K562 (cell line): ENCODE data around the gene KARS1. TPM values are rescaled to one million over a fixed set of nuclear protein-coding genes. Genes with fewer than 3 reads are reported as not detected.
A peak's percentile ranks its signal among the peaks of the same experiment; 100 is the strongest.

Source experiments
- BRD9 ChIP-seq: fragments of 450-650 bp; IDR thresholded peaks from 2 replicates; pipeline ENCODE4 v1.6.1; 2018; ENCODE audit warnings: low read depth; ENCODE audit not compliant: partially characterized antibody
- DDX20 ChIP-seq: fragments of 450-650 bp; IDR thresholded peaks from 2 replicates; pipeline ENCODE4 v1.6.1; 2016; ENCODE audit warnings: missing genetic modification characterization, low read depth, mild to moderate bottlenecking, missing compliant biosample characterization, moderate library complexity
- E2F1 ChIP-seq: sonication (generic); formaldehyde crosslinking; IDR thresholded peaks from 2 replicates; pipeline ENCODE4 v1.8.1; 2023; ENCODE audit warnings: mild to moderate bottlenecking, missing genetic modification reagents, moderate library complexity
- HDAC6 ChIP-seq: IDR thresholded peaks from 2 replicates; pipeline ENCODE4 v1.6.1; 2012; ENCODE audit warnings: low read depth, mild to moderate bottlenecking, control low read depth, inconsistent platforms, low read length, moderate library complexity
- MCM2 ChIP-seq: fragments of 450-650 bp; IDR thresholded peaks from 2 replicates; pipeline ENCODE4 v1.6.1; 2017; ENCODE audit warnings: low read depth, mild to moderate bottlenecking
- NFIC ChIP-seq: fragments of 450-650 bp; IDR thresholded peaks from 2 replicates; pipeline ENCODE4 v1.6.1; 2017; ENCODE audit warnings: mild to moderate bottlenecking, inconsistent platforms
- NR2C1 ChIP-seq, 2 experiments: fragments of 450-650 bp; IDR thresholded peaks; 2 replicates each; pipeline ENCODE4 v1.6.1; 2017; ENCODE audit warnings: mild to moderate bottlenecking in 2 of 2, antibody characterized with exemption in 1 of 2, inconsistent platforms in 1 of 2, missing compliant biosample characterization in 1 of 2, missing genetic modification characterization in 1 of 2
- STAT5A ChIP-seq: IDR thresholded peaks from 2 replicates; pipeline ENCODE4 v1.6.1; 2012; ENCODE audit warnings: low read length, inconsistent platforms, borderline replicate concordance
- STAT6 ChIP-seq: sonication (generic); formaldehyde crosslinking; IDR thresholded peaks from 2 replicates; pipeline ENCODE4 v1.8.1; 2023; ENCODE audit warnings: mild to moderate bottlenecking, missing genetic modification reagents
- TAF7 ChIP-seq: fragments of 450-650 bp; IDR thresholded peaks from 2 replicates; pipeline ENCODE4 v1.6.1; 2016; ENCODE audit warnings: missing genetic modification characterization, missing compliant biosample characterization
- TAF9B ChIP-seq: fragments of 450-650 bp; IDR thresholded peaks from 2 replicates; pipeline ENCODE4 v1.6.1; 2018; ENCODE audit warnings: mild to moderate bottlenecking; ENCODE audit not compliant: partially characterized antibody
- TCFL5 ChIP-seq: fragments of 250-450 bp; sonication (Bioruptor Pico); conservative IDR thresholded peaks from 2 replicates; pipeline ENCODE4 v1.6.1; 2021; ENCODE audit warnings: mild to moderate bottlenecking, moderate library complexity, matching md5 sums
- THRA ChIP-seq: fragments of 450-650 bp; IDR thresholded peaks from 2 replicates; pipeline ENCODE4 v1.6.1; 2017; ENCODE audit warnings: mild to moderate bottlenecking, moderate library complexity
- UBTF ChIP-seq, 2 experiments: IDR thresholded peaks; 2 replicates each; pipeline ENCODE4 v1.6.1; 2012; ENCODE audit warnings: improper control_type of control experiment in 2 of 2, low read depth in 2 of 2, low read length in 2 of 2, borderline replicate concordance in 1 of 2
- ZEB2 ChIP-seq: fragments of 450-650 bp; IDR thresholded peaks from 2 replicates; pipeline ENCODE4 v1.6.1; 2016
- ZKSCAN8 ChIP-seq: fragments of 200-800 bp; sonication (Bioruptor generic); IDR thresholded peaks from 2 replicates; pipeline ENCODE4 v1.6.1; 2016; ENCODE audit warnings: missing genetic modification characterization, missing compliant biosample characterization
- ZNF133 ChIP-seq: fragments of 250-450 bp; sonication (Bioruptor Pico); IDR thresholded peaks from 2 replicates; pipeline ENCODE4 v1.4.0; 2020; ENCODE audit warnings: mild to moderate bottlenecking
- polyA plus RNA-seq, 8 experiments: library from polyadenylated mRNA; depleted of rRNA in 4 of 8; stranded (reverse) in 5 of 8; unstranded in 3 of 8; fragments of >200 nt; fragmentation: Nextera tagmentation in 2 of 8; fragmentation: Illumina TruSeq in 1 of 8; extraction: Ambion mirVana in 2 of 8; extraction: Trizol in 1 of 8; gene quantifications; 2 replicates each; pipeline versions ENCODE4 v1.2.1 to v1.2.3, GENCODE V29; 2011 to 2014; ENCODE audit warnings: inconsistent platforms in 1 of 8, missing spikeins in 1 of 8
- total RNA-seq, 7 experiments: library from RNA; depleted of rRNA in 6 of 7; stranded (reverse); fragments of >200 nt in 6 of 7; fragmentation: Illumina TruSeq in 2 of 7; extraction: Trizol in 2 of 7; gene quantifications; 2 replicates each; pipeline versions ENCODE4 v1.2.1 to v1.2.3, GENCODE V29; 2011 to 2021; ENCODE audit warnings: low replicate concordance in 1 of 7
- TF ChIP-seq, protein P1 (sequence below): fragments of 200-800 bp; sonication (Bioruptor generic); IDR thresholded peaks from 2 replicates; pipeline ENCODE4 v1.6.1; 2017; ENCODE audit warnings: missing genetic modification characterization, missing compliant biosample characterization

Gene KARS1
- total and polyA plus RNA-seq, 9 of the 15 experiments (the other 6 are each of a cell fraction or from before 2014, with no cell fraction given): 223 to 386 (median 304) TPM

DNA sequence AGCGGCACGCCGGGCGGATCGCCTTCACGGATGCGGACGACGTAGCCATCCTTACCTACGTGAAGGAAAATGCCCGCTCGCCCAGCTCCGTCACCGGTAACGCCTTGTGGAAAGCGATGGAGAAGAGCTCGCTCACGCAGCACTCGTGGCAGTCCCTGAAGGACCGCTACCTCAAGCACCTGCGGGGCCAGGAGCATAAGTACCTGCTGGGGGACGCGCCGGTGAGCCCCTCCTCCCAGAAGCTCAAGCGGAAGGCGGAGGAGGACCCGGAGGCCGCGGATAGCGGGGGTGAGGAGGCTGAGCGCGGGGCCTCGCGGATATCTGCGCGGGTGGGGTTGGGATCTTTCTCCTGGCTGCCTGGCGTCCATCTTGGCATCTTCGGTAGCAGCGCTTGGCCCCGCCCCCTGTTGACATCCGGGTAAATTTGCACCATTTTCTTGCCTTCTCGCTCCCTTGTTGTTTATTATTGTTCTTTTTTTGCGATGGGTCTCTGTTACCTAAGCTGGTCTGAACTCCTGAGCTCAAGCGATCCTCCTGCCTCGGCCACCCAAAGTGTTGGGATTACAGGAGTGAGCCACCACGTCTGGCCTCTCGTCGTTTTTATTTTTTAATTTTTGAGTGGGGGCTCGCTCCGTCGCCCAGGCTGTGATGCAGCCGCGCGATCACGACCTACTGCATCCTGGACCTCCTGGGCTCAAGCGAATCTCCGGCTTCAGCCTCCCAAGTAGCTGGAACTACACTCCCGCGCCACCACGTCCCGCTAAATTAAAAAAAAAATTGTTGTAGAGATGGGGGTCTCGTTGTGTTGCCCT lies 1.0 kb upstream of the KARS1 start (continued):
- no peak for TF ChIP-seq DDX20 (tag)
- TF ChIP-seq MCM2: no peak
- peak; percentile 43; the same call in 1 of the 2 replicates for TF ChIP-seq NR2C1 (IDR thresholded peaks at IDR 0.05)
- TF ChIP-seq NR2C1 (tag; IDR thresholded peaks at IDR 0.05): no peak
- no peak for TF ChIP-seq ZKSCAN8 (CRISPR knock-in tag)
- no peak for TF ChIP-seq NFIC
- peak in 1 of 2 experiments; percentile 15; a peak in 1 of 4 replicates for TF ChIP-seq UBTF (IDR thresholded peaks at IDR 0.05; ENCODE audit: borderline replicate concordance in 1 of 2, low read depth in 2 of 2, low read length in 2 of 2)
- TF ChIP-seq STAT5A: no peak
- TF ChIP-seq TAF9B: peak; percentile 74
- no peak for TF ChIP-seq HDAC6
- TF ChIP-seq E2F1 (CRISPR knock-in tag): no peak; the same call in 1 of the 2 replicates
- TF ChIP-seq TCFL5 (CRISPR knock-in tag): no peak
- TF ChIP-seq, protein P1, sequence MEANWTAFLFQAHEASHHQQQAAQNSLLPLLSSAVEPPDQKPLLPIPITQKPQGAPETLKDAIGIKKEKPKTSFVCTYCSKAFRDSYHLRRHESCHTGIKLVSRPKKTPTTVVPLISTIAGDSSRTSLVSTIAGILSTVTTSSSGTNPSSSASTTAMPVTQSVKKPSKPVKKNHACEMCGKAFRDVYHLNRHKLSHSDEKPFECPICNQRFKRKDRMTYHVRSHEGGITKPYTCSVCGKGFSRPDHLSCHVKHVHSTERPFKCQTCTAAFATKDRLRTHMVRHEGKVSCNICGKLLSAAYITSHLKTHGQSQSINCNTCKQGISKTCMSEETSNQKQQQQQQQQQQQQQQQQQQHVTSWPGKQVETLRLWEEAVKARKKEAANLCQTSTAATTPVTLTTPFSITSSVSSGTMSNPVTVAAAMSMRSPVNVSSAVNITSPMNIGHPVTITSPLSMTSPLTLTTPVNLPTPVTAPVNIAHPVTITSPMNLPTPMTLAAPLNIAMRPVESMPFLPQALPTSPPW (CRISPR knock-in tag): peak; percentile 51
- no peak for TF ChIP-seq ZNF133 (CRISPR knock-in tag)
- peak; percentile 70 for TF ChIP-seq TAF7 (tag)
- peak; percentile 49 for TF ChIP-seq BRD9
- no peak for TF ChIP-seq ZEB2
- no peak for TF ChIP-seq STAT6
- no peak for TF ChIP-seq THRA
